ENCODE data around the gene DSEL.

GRCh38 chr18:67486534-67486933 lies 30.0 kb downstream of the DSEL start:
- TF ChIP-seq CTCF (IDR thresholded peaks at IDR 0.05; ENCODE audit: low read depth, low read length, poor library complexity, severe bottlenecking), result no peak
- TF ChIP-seq EZH2phosphoT487 (IDR thresholded peaks at IDR 0.05; ENCODE audit: borderline replicate concordance, low read length), result no peak

Measured in DOHH2 (cell line).